GM12891 (cell line): ENCODE results near the gene UNC45A.

Experiments used
- PAX5 ChIP-seq: IDR thresholded peaks from 2 replicates; pipeline ENCODE4 v1.6.1; 2011; ENCODE audit warnings: low read length, moderate library complexity, mild to moderate bottlenecking; ENCODE audit not compliant: insufficient read depth, severe bottlenecking
- POLR2A ChIP-seq: IDR thresholded peaks from 2 replicates; pipeline ENCODE4 v1.6.1; 2011; ENCODE audit warnings: low read depth, low read length, control low read depth
- POLR2AphosphoS5 ChIP-seq: IDR thresholded peaks from 2 replicates; pipeline ENCODE4 v1.6.1; 2011; ENCODE audit warnings: low read depth, low read length, control low read depth
- POU2F2 ChIP-seq: IDR thresholded peaks from 2 replicates; pipeline ENCODE4 v1.6.1; 2011; ENCODE audit warnings: low read depth, mild to moderate bottlenecking, control low read depth, low read length, moderate library complexity
- SPI1 ChIP-seq: IDR thresholded peaks from 2 replicates; pipeline ENCODE4 v1.6.1; 2011; ENCODE audit warnings: low read depth, low read length, control low read depth
- TAF1 ChIP-seq: IDR thresholded peaks from 2 replicates; pipeline ENCODE4 v1.6.1; 2011; ENCODE audit warnings: low read depth, low read length, control low read depth

- TF ChIP-seq POLR2A (no peak), POLR2AphosphoS5 (no peak), SPI1 (no peak), POU2F2 (no peak), TAF1 (no peak), PAX5 (no peak)
Observed at GRCh38 chr15:90911302-90911623, 23.8 kb upstream of the UNC45A start.
